Measurements from ENCODE around the gene SLC17A9. TPM values are rescaled to one million over a fixed set of nuclear protein-coding genes. Genes with fewer than 3 reads are reported as not detected.

The SLC17A9 gene
- total RNA-seq, 1 experiment from 2014 or later: 0.22 TPM

- Histone ChIP-seq H3K9me2 (ENCODE audit: insufficient read depth) (no peaks in the 10 kb centered on the region), H2AFZ (no peak overlapping the region), H3K4me1 (replicated peaks; ENCODE audit: insufficient read depth) (no peaks in the 10 kb centered on the region), H3K36me3 (ENCODE audit: low read depth) (no peaks in the 10 kb centered on the region), H3K79me2 (ENCODE audit: low read depth) (no peaks in the 10 kb centered on the region), H3K4me2 (no peak overlapping the region), H3K27ac (no peak overlapping the region), H4K20me1 (ENCODE audit: insufficient read depth) (no peaks in the 10 kb centered on the region), H3K4me3 (no peak overlapping the region), H3F3A (ENCODE audit: insufficient read depth, low read depth) (no peaks in the 10 kb centered on the region), H3K9me3 (ENCODE audit: insufficient read depth, low read depth) (no peaks in the 10 kb centered on the region), H3K27me3 (ENCODE audit: insufficient read depth, low read depth) (peaks cover 84% of the 10 kb centered on the region)
- ChIA-PET CTCF (no interaction called here), POLR2A (ENCODE audit: unreplicated experiment) (no interaction called here)
- intact Hi-C loops (cut with micrococcal nuclease; ENCODE audit: unreplicated experiment): no loop called here
- no peak for TF ChIP-seq EZH2 (IDR thresholded peaks at IDR 0.05; ENCODE audit: low read depth)
- TF ChIP-seq, protein P1, sequence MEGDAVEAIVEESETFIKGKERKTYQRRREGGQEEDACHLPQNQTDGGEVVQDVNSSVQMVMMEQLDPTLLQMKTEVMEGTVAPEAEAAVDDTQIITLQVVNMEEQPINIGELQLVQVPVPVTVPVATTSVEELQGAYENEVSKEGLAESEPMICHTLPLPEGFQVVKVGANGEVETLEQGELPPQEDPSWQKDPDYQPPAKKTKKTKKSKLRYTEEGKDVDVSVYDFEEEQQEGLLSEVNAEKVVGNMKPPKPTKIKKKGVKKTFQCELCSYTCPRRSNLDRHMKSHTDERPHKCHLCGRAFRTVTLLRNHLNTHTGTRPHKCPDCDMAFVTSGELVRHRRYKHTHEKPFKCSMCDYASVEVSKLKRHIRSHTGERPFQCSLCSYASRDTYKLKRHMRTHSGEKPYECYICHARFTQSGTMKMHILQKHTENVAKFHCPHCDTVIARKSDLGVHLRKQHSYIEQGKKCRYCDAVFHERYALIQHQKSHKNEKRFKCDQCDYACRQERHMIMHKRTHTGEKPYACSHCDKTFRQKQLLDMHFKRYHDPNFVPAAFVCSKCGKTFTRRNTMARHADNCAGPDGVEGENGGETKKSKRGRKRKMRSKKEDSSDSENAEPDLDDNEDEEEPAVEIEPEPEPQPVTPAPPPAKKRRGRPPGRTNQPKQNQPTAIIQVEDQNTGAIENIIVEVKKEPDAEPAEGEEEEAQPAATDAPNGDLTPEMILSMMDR (conservative IDR thresholded peaks at IDR 0.05): no peak
- DNase-seq: no peak
- no TSS peak for BruUV-seq (replicated peaks)
Observed at GRCh38 chr20:62990306-62990825, 37.9 kb downstream of the SLC17A9 start.

DNA sequence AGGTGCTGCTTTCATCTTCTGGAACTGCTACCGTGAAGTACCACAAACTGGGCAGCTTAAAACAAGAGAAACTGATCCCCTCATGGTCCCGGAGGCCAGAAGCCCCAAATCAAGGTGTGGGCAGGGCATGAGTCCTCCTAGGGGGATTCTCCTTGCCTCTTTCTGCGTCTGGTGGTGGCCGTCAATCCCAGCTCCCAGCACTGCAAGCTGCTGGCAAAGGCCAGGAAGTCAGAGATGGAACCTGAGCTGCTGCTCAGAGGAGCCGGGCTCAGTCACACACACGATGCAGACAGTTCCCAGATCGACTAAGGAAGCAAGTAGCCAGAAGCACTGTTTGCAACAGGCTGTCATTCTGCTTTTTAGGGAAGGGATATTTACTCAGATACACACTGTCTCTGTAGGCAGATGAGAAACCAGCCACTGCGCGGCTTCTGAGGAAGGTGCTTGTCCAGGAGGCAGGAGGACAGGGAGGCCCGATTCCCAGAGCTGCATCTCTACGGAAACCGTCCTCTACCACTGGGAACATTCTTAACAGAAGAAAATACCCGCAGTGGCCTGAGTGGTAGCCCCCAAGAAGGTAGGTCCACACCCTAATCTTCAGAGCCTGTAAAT, 38.8 kb downstream of the SLC17A9 start:
- H3K27ac ChIP-seq: no peak overlapping the region
- peaks cover 86% of the 10 kb centered on the region for H3K27me3 ChIP-seq (ENCODE audit: insufficient read depth, low read depth)
- no peaks in the 10 kb centered on the region for H4K20me1 ChIP-seq (ENCODE audit: insufficient read depth)
- no peaks in the 10 kb centered on the region for H3K9me2 ChIP-seq (ENCODE audit: insufficient read depth)
- H2AFZ ChIP-seq: no peak overlapping the region
- intact Hi-C loops (cut with micrococcal nuclease; ENCODE audit: unreplicated experiment): no loop called here
- no peak overlapping the region for H3K4me2 ChIP-seq
- DNase-seq: no peak
- H3F3A ChIP-seq (ENCODE audit: insufficient read depth, low read depth): no peaks in the 10 kb centered on the region
- ChIA-PET POLR2A (ENCODE audit: unreplicated experiment) (no interaction called here), CTCF (no interaction called here)
- TF ChIP-seq EZH2 (IDR thresholded peaks at IDR 0.05; ENCODE audit: low read depth): no peak
- TF ChIP-seq, protein P1 (conservative IDR thresholded peaks at IDR 0.05): no peak
- no TSS peak for BruUV-seq (replicated peaks)
- no peak overlapping the region for H3K4me3 ChIP-seq
- H3K9me3 ChIP-seq (ENCODE audit: insufficient read depth, low read depth): no peaks in the 10 kb centered on the region
- no peaks in the 10 kb centered on the region for H3K4me1 ChIP-seq (replicated peaks; ENCODE audit: insufficient read depth)
- no peaks in the 10 kb centered on the region for H3K79me2 ChIP-seq (ENCODE audit: low read depth)
- H3K36me3 ChIP-seq (ENCODE audit: low read depth): no peaks in the 10 kb centered on the region

DNA sequence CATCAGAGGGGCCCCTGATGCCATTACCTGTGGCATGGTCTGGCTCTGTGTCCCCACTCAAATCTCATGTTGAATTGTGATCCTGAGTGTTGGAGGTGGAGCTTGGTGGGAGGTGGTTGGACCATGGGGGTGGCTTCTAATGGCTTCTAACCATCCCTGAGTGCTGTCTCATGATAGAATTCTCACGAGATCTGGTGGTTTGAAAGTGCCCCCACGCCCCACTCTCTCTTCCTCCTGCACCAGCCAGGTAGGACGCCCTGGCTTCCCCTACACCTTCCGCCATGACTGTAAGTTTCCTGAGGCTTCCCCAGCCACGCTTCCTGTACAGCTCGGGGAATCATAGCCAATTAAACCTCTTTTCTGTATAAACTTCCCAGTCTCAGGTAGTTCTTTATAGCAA, 39.4 kb downstream of the SLC17A9 start:
- no peaks in the 10 kb centered on the region for H3K9me2 ChIP-seq (ENCODE audit: insufficient read depth)
- POLR2A ChIA-PET (ENCODE audit: unreplicated experiment): no interaction called here
- H3K4me1 ChIP-seq (replicated peaks; ENCODE audit: insufficient read depth): no peaks in the 10 kb centered on the region
- no peaks in the 10 kb centered on the region for H4K20me1 ChIP-seq (ENCODE audit: insufficient read depth)
- no peak overlapping the region for H3K4me3 ChIP-seq
- no peak overlapping the region for H3K27ac ChIP-seq
- no peak overlapping the region for H3K4me2 ChIP-seq
- peaks cover 88% of the 10 kb centered on the region for H3K27me3 ChIP-seq (ENCODE audit: insufficient read depth, low read depth)
- TF ChIP-seq, protein P1 (conservative IDR thresholded peaks at IDR 0.05): no peak
- no peak for TF ChIP-seq EZH2 (IDR thresholded peaks at IDR 0.05; ENCODE audit: low read depth)
- H3K9me3 ChIP-seq (ENCODE audit: insufficient read depth, low read depth): no peaks in the 10 kb centered on the region
- no peak overlapping the region for H2AFZ ChIP-seq
- no peaks in the 10 kb centered on the region for H3F3A ChIP-seq (ENCODE audit: insufficient read depth, low read depth)
- no TSS peak for BruUV-seq (replicated peaks)
- intact Hi-C loops (cut with micrococcal nuclease; ENCODE audit: unreplicated experiment): no loop called here
- H3K36me3 ChIP-seq (ENCODE audit: low read depth): no peaks in the 10 kb centered on the region
- CTCF ChIA-PET: interaction anchor here (0.6 kb wide), 1 partner anchor 8 kb away, joined by 8 read pairs; no protein-coding TSS in a partner anchor
- DNase-seq: no peak
- no peaks in the 10 kb centered on the region for H3K79me2 ChIP-seq (ENCODE audit: low read depth)

Measured in PC-9 (cell line).